ENCODE measurements around the gene TPCN2. TPM values are rescaled to one million over a fixed set of nuclear protein-coding genes. Genes with fewer than 3 reads are reported as not detected.

Gene TPCN2
- total and polyA plus RNA-seq, 2 of the 8 experiments (the other 6 are each of a cell fraction or from before 2014, with no cell fraction given) = 9.7 to 18.6 TPM

GRCh38 chr11:69040581-69041260 is 8.0 kb upstream of the TPCN2 start:
- peaks cover 0 to 3% (median 0%) of the 10 kb centered on the region in 4 experiments; a peak in 1 of 7 replicates for H3K27me3 ChIP-seq (replicated peaks in 1 of 4; ENCODE audit: control insufficient read depth in 3 of 4, extremely low read depth in 1 of 4, insufficient read depth in 3 of 4, low read length in 3 of 4)
- H3K9me3 ChIP-seq (ENCODE audit: insufficient read depth in 2 of 2, low read depth in 1 of 2, low read length in 1 of 2) = no peaks in the 10 kb centered on the region
- no peaks in the 10 kb centered on the region for H3K79me2 ChIP-seq (ENCODE audit: control insufficient read depth in 1 of 2, insufficient read depth in 2 of 2, low read length in 2 of 2)
- WGBS, 2 experiments (ENCODE audit: extremely low coverage in 1 of 2, insufficient coverage in 1 of 2, insufficient read length in 1 of 2, insufficient replicate concordance in 2 of 2, low coverage in 1 of 2, low lambda C conversion rate in 2 of 2, missing lambda C conversion rate in 1 of 2) = 79% methylated on average over 4 of the region's 4 CpGs; no CpG with 5 or more reads in 1 of the 2 experiments
- peak overlapping the region; percentile 95 for H2BK12ac ChIP-seq (ENCODE audit: low read depth, low read length)
- H2BK120ac ChIP-seq (replicated peaks; ENCODE audit: low read depth, low read length) = no peak overlapping the region
- no peak overlapping the region for H3K23ac ChIP-seq (ENCODE audit: insufficient read length)
- no peak overlapping the region for H4K5ac ChIP-seq (ENCODE audit: insufficient read length, low read depth, low read length)
- peak overlapping the region; percentile 73; the same call in 1 of the 2 replicates for H2BK5ac ChIP-seq (ENCODE audit: low read depth, low read length)
- H3K18ac ChIP-seq (ENCODE audit: extremely low read depth, low read length) = no peak overlapping the region; the same call in none of the 2 replicates
- H3K56ac ChIP-seq (replicated peaks; ENCODE audit: insufficient read length, low read depth, low read length) = no peak overlapping the region
- H4K20me1 ChIP-seq (replicated peaks in 1 of 2; ENCODE audit: control insufficient read depth in 1 of 2, insufficient read depth in 2 of 2, low read length in 2 of 2) = no peaks in the 10 kb centered on the region
- no peak overlapping the region for H3K4ac ChIP-seq (replicated peaks; ENCODE audit: insufficient read length, low read depth, low read length)
- no peak overlapping the region for H3K14ac ChIP-seq (ENCODE audit: insufficient read length)
- no peak for DNase-seq (ENCODE audit: low read depth in 1 of 2, low spot score in 2 of 2)
- no peaks in the 10 kb centered on the region for H3K79me1 ChIP-seq (ENCODE audit: low read depth, low read length)
- no peak overlapping the region for H3K4me3 ChIP-seq (ENCODE audit: extremely low read depth in 1 of 4, insufficient read depth in 2 of 4, low read depth in 3 of 4, low read length in 4 of 4)
- no peaks in the 10 kb centered on the region for H3K23me2 ChIP-seq (ENCODE audit: low read depth, low read length)
- H2BK15ac ChIP-seq (ENCODE audit: low read length) = peak overlapping the region; percentile 95; the same call in 1 of the 2 replicates
- H3K9ac ChIP-seq (replicated peaks in 1 of 4; ENCODE audit: extremely low read depth in 1 of 4, low read depth in 3 of 4, low read length in 3 of 4) = no peak overlapping the region
- H4K8ac ChIP-seq (ENCODE audit: extremely low read depth, insufficient read depth, low read length) = no peak overlapping the region
- no peak overlapping the region for H4K91ac ChIP-seq (replicated peaks; ENCODE audit: insufficient read length, low read length)
- no peak overlapping the region for H2BK20ac ChIP-seq (ENCODE audit: low read length)
- TF ChIP-seq NRF1 (IDR thresholded peaks at IDR 0.05; ENCODE audit: low read depth, low read length) = no peak
- peak; percentile 69; the same call in 1 of the 2 replicates for TF ChIP-seq JUND (IDR thresholded peaks at IDR 0.05; ENCODE audit: low read length)
- H2AK5ac ChIP-seq (ENCODE audit: low read depth, low read length) = 0 out of 2 replicates have a peak overlapping the region, but pooled peaks have one; percentile 86
- H2AFZ ChIP-seq (ENCODE audit: low read length) = no peak overlapping the region
- ChIA-PET CTCF (ENCODE audit: partially characterized antibody) (interaction anchor here (1.7 to 2.3 kb wide), 3 partner anchors 13 to 85 kb away, joined by 5 to 11 read pairs (median 8); partner anchors contain the start of gene MRGPRF), POLR2A (ENCODE audit: partially characterized antibody) (interaction anchor here (1.2 kb wide), 1 partner anchor 28 kb away, joined by 3 read pairs; no protein-coding TSS in a partner anchor)
- no peak for FAIRE-seq
- H3K4me1 ChIP-seq (replicated peaks in 1 of 4; ENCODE audit: control insufficient read depth in 3 of 4, insufficient read depth in 4 of 4, low read length in 3 of 4) = peaks cover 0 to 11% (median 2%) of the 10 kb centered on the region in 4 experiments; a peak in 4 of 7 replicates
- H3K36me3 ChIP-seq (ENCODE audit: control insufficient read depth in 2 of 4, insufficient read depth in 4 of 4, low read length in 3 of 4) = no peaks in the 10 kb centered on the region
- H3K27ac ChIP-seq (ENCODE audit: low read depth, low read length) = no peak overlapping the region
- no peak overlapping the region for H3K4me2 ChIP-seq (ENCODE audit: insufficient read depth in 1 of 2, low read depth in 2 of 2, low read length in 2 of 2)
